SK-N-MC (cell line): ENCODE measurements around the gene XAF1.

Source experiments
- EZH2 ChIP-seq: fragments of 200-600 bp; sonication (generic); IDR thresholded peaks from one replicate; pipeline ENCODE4 v1.6.1; 2017; ENCODE audit warnings: antibody characterized with exemption
- POLR2AphosphoS5 ChIP-seq: IDR thresholded peaks from 2 replicates; pipeline ENCODE4 v1.6.1; 2012; ENCODE audit warnings: mild to moderate bottlenecking, low read depth, low read length, borderline replicate concordance

DNA sequence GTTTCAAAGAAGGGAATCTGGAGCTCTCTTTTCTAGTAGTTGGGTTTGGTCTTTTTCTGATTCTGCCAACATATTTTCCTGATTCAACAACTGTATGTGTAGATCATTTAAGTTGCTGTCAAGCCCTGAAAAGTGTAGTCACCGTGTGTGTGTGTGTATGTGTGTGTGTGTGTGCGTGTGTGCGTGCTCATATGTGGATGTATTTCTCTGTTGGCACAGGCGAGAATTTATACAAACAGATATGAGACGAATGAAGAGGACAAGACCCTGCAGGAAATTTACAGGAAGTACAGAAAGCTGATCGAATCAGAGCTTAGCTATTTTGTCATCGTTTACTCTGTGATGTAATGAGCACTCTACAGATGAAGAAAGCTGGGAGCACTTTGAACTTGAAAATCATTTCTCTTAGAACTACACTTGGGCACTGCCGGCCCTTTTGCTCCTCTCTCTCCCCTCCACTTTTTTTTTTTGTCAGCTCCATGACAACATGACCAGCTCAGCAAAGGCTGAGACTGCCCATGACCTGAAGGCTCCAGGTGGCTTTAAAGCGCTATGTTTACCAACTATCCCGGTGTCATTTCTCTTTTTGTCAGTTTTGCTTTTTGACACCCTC is 31.3 kb downstream of the XAF1 start:
- TF ChIP-seq POLR2AphosphoS5 (no peak), EZH2 (no peak)
